HG03432 (cell line): ENCODE results near the gene INMT.

ENCODE experiments used
- ATAC-seq: cut with Tn5 transposase; IDR thresholded peaks from one replicate; pipeline ENCODE4 v1.9.1; 2021; ENCODE audit warnings: mild to moderate bottlenecking, moderate library complexity; ENCODE audit not compliant: unreplicated experiment

The INMT gene

DNA sequence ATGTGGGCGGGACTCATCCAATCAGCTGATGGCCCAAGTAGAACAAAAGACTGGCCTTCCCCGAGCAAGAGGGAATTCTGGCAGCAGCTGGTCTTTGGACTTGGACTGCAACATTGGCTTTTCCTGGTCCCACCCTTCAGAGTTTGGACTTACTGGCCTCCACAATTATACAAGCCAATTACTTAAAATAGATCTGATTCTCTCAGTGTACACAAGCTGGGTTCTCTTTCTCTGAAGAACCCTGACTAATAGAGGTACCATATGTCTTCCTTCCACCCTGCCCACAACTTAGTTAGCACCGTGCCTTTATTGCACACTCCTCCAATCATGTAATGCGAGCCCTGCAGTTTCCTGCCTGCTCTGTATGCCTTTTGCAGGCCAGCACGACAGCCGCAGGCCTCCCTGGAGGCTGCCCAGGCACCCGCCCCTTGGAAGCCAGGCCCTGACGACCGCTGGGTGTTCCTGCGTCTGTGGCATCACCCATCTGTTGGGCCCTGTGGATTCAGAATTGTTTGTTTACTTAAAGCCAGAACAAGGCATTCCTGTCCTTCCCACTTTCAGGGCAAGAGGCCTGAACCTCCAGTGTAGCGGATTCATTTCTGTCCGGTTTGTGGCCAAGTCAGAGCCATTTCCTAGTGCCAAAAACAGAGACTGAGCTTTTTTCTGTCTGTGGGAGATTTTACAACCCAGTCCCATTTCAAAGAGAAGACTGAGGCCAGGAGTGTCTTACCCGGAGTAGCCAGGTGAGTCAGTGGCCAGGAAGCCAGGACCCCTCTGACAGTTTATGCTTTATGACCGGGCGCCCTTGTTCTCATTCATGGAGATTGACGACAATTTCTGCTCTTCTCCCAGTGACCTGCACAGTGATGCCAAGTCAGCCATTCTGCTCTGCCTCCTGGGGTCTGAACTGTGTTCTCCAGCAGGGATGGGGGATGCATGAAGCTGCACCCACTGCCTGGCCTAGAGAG is 968 bp upstream of the INMT start:
- ATAC-seq, result no peak

DNA sequence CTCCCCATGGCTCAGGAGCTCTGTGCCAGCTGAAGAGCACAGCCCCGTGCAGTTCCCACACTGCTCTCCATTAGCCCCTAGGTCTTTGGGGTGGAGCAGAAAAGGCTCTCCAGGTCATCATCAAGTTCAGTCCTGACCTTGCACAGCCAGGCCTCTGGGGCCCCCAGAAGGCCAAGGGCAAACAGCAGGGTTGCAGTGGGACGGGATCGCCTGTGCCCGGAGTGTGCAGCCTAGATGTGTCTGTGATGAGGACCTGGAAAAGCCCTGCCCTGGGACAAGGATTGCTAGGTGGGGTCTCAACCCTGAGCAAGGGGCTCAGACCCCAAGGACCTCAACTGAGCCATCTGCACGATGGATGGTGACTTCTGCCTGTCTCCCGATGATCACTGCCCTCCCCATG is 549 bp downstream of the INMT start:
- no peak for ATAC-seq

DNA sequence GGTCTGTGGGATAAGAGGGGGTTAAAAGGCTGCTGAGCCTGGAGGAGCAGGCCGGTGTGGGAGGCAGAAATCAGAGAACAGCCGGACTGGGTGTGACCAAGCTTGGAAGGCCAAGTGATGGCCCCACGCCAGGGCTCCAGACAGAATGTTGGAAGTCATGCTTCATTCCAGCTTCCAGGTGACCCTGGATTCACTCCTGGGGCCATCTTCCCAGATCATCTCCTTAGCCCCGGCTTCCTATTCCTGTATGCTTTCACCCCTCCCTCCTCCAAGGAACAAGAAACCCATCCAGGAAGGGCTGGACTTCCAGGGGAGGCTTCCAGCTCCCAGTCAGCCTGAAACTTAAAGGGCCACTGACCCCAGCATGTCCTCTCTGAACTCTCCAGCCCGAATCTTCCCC is 1.0 kb downstream of the INMT start:
- ATAC-seq, result no peak

DNA sequence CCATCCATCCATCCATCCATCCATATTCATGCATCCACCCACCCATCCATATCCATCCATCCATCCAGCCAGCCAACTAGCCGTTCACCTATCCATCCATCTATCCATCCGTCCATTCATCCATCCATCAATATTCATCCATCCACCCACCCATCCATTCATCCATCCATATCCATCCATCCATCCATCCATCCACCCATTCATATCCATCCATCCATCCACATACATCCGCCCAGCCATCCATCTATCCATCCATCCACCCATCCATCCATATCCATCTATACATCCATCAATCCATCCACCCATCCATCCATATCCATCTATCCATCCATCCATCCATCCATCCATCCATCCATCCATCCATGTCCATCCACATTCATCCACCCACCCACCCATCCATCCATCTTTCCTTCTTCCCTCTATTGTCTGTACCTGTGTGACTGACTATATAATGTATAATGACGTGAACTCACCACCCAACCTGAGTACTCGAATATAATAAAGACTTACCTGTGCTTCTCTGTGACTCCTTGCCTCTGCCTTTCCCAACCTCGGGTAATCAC is 2.5 kb downstream of the INMT start:
- ATAC-seq, result no peak

DNA sequence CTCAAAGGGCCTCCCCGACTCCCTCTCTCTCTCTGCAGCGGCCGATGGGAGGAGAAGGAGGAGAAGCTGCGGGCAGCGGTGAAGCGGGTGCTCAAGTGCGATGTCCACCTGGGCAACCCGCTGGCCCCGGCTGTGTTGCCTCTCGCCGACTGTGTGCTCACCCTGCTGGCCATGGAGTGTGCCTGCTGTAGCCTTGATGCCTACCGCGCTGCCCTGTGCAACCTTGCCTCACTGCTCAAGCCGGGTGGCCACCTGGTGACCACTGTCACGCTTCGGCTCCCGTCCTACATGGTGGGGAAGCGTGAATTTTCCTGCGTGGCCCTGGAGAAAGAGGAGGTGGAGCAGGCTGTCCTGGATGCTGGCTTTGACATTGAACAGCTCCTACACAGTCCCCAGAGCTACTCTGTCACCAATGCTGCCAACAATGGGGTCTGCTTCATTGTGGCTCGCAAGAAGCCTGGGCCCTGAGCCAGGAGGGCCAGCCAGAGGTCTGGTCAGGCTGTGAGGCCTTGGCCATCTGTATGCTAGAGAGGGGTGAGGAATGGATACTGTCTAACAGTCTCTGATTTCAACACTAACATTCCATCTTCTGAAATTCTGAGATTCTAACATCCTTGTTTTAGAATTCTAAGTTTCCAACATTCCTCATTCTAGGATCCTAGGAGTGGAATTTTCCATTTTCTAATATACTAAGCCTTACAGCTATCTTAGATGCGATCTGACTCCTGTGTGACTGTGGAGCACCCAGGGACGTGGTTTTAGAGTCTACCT is 3.6 kb downstream of the INMT start:
- no peak for ATAC-seq

DNA sequence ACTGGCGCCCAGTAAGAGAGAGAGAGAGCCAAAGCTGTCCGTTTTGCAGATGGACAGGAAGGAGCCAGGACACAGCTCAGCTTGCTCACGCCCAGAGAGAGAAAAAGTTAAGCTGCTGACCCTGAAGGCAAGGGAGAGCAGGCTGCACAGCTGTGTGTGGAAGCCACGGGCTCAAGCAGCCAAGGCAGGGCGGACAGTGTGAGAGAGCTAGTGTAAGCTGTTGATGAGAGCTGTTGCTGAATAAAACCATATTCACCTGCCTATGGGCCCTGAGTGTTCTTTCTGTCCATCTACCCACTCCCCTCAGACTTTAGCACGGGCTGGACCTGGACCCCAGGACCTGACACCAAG is 5.4 kb downstream of the INMT start:
- no peak for ATAC-seq

DNA sequence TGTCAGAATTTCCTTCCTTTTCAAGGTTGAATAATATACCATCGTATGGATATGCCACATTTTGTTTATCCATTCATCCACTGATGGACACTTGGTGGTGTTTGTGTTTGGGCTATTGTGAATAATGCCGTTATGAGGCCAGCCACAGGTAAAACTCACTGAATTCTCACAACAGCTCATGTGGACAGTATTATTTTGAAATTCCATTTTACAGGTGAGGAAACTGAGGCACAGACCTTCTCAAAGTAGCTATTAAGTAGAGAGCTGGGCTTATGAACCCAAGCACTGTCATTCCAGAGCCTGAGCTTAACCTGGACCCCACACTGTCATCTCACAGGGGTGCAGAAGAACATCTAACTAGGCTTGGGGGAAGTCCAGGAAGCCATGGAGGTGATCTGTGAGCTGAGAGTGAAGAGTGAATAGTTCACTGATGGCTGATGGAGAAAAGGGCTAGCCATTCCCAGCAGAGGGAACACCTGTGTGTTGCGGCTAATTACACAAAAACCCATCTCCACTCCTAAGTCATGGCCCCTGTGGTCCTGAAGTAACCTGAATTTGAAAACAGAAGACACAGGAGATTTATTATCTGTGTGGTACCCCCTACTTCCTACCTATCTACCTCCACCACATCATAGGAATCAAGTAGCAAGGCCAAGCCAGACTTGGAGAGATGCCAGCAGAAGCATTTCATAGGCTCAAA is 8.7 kb downstream of the INMT start:
- no peak for ATAC-seq

DNA sequence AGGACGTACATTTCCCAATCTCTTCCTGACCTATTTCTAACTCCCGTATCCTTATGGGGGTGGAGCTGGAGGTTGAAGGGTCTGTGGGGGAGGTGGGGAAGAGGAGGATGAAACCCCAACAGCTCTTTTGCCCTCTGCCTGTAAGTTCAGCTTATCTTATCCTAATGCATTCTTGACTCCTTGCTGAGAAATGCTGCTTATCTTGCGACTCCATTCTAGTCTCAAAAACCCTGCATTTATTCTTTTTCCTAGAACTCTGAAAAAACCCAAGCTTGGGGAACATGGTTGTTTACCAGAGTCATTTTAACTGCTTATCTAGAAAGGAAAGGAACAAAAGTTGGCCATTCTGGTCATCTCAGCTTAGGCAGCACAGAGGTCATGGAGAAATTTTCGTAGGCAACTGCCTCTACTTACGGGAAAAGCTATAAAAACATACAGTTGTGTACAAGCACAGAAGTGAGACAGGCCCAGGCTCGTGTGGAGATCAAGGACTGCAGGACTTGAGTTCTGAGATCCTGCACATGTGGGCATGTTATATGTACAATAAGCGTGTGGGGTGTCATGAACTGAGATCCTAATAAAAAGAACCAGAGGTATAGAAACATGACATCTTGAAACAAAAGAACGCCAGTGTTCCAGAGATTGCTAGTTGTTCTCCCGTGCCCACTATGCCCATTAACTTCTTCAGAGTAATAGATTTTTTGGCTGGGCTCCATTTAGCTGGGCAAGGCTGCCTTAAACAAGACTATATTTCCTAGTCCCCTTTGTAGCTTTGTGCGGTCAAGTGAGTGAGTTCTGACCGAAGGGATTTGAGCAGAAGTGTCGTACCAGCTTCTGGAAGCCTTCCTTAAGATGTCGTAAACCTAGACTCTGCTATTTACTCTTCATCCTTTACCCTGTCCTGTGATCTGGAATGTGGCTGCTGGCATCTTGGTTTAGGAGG is 9.6 kb downstream of the INMT start:
- ATAC-seq, result no peak

DNA sequence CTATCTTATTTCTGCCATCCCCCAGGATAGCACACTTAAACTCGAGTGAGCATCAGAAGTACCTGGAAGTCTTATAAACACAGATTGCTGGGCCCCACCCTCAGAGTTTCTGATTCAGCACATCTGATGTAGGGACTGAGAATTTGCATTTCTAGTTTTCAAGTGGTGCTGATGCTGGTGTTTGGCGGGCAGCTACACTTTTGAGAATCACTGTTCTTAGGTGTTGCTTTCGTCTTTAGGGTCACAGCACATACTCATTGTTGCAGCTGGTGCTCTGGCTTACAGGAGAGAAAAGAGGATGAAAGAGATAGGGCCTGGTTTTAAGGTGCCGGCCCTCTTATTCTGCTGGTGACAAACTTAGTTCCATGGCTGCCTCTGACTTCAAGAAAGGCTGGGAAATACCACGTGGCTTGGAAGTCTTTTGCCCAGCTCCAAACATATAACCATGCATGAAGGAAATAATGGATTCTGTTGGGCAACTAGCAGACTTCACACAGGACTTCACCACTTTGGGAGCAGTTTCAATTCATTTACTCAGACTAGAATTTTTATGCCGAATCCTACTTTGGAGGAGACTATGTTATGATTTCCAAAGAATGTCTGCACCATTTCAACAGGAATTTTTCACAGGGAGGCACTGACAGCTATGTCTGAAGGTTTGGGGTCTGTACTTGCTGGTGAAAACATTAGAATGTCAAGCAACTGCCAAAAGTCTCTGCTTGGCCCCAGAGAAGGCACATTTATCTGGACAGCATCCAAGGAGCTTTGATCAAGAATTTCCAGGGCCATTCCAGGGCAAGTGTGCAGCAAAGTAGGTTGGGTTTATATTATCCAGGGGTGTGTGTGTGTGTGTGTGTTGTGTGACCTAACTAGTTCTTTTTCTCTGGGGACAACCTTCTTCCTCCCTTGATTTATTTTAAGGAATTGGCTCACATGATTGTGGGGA is 12.4 kb downstream of the INMT start:
- peak; percentile 93 for ATAC-seq

DNA sequence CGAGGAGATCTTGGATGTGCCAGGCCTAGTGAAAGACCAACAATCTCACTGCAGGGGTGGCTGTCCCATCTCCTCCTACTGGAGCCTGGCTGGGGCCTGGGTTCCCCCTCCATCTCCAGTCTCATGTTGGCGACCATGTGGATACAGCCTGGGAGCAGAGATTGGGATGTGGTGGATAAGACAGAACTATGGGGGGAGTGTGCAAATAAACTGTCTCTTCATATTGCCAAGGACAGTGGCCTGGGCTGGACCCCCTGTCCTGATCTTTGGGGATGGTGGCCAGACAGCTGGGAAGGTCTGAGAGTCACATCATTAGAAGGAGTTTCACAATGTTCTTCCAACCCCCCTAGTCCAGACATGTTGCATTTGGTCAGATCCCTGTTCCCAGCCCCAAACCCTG is 13.5 kb downstream of the INMT start:
- ATAC-seq, result no peak

DNA sequence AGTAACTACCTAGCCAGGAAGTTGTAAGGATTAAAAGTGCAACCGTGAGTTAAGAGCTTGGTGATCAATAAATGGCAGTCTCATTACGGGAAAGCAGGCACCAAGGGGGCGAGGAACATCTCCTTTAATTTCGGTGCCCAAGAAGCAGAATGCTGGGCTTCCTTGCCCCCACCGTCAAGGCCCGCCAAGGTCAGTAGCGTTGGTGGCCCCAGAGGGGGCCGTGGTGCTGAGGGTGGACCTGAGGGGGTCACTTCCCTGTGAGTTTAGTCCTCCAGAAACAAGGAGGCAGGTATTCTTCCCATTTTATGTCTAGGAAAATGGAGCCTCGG is 18.9 kb downstream of the INMT start:
- no peak for ATAC-seq

DNA sequence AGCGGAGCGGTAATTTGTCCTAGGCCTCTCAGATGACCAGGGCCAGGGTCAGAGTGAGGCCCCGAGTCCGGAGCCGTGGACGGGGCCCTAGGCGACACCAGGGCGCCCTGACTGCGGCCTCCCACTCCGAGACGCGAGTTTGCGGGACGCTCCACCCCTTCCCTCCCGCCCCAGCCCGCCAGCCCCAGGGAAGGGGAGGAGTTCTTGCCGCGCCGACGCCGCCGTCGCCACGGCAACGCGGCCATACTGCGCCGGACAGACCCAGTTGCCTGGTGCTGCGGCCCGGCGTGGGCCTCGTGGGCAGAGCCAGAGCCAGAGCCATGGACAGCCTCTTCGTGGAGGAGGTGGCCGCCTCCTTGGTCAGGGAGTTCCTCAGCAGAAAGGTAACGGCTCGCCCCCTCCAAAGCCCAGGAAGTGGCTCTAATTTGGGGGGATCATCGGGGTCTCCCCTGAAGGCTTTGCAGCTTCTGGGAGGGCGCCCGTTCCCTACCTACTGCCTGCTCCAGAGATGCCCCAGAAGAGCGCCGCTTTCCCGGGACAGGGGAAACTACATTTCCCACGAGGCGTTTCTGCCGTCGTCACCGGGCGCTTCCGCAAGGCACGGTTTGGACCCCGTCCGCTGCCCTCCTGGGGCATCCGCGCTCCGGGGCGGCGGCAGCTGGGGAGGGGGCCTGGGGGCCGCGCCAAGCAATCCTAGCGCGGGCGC is 19.4 kb downstream of the INMT start, which contains the start of gene MINDY4:
Gene MINDY4 (plus strand): TSS at position 244 of the 706 bp plus-strand sequence. CDS start 77 bp downstream, at position 321.
- peak; percentile 94 for ATAC-seq

DNA sequence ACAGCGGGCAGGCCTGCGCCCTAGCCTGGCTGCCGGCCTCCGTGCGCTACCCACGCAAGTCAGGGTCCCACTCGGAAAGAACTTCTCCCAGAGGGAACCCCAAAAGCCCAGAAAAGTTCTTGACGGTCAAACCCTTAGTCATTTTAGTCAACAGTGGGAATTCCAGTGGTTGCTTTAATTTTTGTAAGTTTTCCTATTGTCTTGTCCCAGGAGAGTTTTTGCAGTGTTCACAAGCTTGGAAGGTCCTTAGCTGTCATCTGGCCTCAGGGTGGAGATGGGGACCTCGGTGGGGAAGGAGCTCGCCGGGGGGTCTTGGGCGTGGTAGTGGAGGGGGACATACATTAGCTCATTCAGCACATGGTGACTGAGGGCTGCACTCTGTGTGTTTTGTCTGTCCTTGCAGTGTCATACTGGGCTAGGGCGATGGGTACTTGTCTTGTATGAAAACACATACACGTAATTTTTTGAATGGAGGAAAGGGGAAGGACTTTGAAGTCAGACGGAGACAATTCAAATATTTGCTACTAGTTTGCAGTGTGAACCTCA is 20.0 kb downstream of the INMT start:
- ATAC-seq, result no peak

DNA sequence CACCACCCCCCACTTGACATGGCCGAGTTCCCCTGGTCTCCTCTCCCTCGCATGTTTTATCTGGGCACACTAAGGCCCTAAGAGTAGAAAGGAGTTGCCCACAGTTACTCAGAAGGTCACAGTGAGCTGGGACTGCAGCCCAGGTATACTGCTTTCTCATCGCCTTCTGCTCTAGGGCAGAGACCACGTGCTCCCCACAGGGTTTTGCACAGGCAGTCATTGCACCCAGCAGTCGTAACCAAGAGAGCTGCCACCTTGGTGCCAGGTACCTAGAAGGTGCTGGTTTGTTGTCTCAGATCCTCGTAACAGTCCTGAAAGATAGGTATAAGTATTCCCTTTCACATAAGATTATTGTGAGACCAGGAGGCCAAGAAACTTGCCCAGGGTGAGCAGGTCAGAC is 21.0 kb downstream of the INMT start:
- no peak for ATAC-seq

DNA sequence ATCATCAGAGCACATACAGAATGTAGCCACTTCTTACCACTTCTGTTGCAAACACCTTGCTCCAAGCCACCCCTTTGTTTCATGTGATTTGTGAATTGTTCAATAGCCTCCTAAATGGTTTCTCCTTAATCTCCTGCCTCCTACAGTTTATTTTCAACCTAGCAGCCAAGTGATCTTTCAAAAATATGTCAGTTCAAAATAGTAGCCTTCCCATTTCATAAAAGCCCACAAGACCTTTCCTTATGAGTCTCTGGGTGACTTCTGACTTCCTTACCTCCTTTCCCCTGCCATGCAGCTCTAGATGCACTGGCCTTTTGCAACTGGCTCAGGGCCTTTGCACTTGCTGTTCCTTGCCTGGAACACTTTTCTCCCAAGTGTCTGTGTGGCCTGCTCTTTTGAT is 24.1 kb downstream of the INMT start:
- no peak for ATAC-seq

DNA sequence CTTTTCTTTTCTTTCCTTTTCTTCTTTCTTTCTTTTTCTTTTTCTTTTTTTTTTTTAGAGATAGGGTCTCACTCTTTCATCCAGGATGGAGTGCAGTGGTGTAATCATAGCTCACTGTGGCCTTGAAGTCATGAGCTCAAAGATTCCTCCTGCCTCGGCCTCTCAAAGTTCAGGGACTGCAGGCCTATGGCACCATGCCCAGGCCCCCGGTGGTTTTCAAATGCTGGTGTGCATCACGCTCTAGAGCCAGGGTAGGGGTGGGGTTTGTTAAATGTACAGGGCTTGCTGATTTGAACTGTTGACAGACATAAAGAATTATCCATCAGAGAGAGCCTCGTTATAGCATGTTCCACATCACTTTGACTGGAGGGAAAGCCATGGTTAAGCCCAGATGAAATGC is 25.0 kb downstream of the INMT start:
- ATAC-seq, result no peak

DNA sequence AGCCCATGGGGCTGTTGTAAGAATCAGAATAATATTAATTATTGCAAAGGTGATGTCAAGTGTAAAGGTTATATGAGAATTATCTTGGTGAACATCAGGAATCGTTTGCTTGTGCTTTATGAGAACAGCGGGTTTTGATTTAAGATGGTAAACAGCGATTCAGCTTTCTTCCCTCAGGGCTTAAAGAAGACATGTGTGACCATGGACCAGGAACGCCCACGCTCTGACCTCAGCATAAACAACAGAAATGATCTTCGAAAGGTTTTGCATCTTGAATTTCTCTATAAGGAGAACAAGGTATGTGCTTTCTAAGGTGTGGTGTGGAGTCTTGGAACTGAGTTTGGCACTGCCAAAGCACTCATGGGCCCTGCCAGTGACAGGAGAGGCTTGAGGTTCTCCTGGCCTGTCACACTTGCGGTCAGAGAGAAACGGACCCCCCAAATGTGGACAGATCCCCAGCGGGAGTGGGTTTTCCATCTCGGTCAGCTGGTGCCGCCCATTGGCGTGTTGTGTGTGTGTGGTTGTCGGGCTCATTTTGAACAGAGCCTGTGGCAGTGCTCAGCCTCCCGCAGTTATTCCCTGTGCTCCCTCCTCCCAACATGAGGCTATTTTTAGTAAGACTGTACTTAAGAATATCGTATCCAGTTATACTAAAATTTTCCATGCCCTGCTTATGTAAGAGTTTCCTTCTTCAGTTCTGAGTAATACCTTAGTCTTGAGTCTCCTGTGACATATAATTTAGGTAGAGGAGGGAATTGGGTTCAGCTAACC is 26.5 kb downstream of the INMT start:
- ATAC-seq, result no peak
